Pancreas (tissue), 10 donors: Measurements from ENCODE around the gene ABL2. TPM values are rescaled to one million over a fixed set of nuclear protein-coding genes. Genes with fewer than 3 reads are reported as not detected.
A peak's percentile ranks its signal among the peaks of the same experiment; 100 is the strongest.

Experiments used
- ATAC-seq, 4 donors: fragments of 200-7000 bp; cut with Tn5 transposase; one replicate each; pipeline versions ENCODE4 v1.8.0 to v1.9.1; 2020; ENCODE audit warnings: mild to moderate bottlenecking in 4 of 4, moderate library complexity in 4 of 4
- DNase-seq, 6 donors: peaks; one replicate each; pipeline ENCODE4 v3.0.0-alpha.2; 2020
- FAIRE-seq: peaks from 2 replicates; lab custom pipeline; 2012; peaks lifted over from hg19 to GRCh38; lab: Jason Lieb, UNC
- H3K27ac ChIP-seq, 4 donors: fragments of 200-600 bp; sonication (generic); 1 replicate in 3 of 4; 2 replicates in 1 of 4; pipeline versions ENCODE4 v1.5.0 to v1.8.0; 2020
- H3K27me3 ChIP-seq, 4 donors: fragments of 200-600 bp; one replicate each; pipeline ENCODE4 v1.8.0; 2021
- H3K36me3 ChIP-seq, 3 donors: fragments of 200-600 bp; sonication (generic) in 1 of 3; one replicate each; pipeline versions ENCODE4 v1.5.0 to v1.8.0; 2020 to 2021
- H3K4me1 ChIP-seq, 3 donors: fragments of 200-600 bp; one replicate each; pipeline ENCODE4 v1.8.0; 2021
- H3K4me3 ChIP-seq, 4 donors: fragments of 200-600 bp; sonication (generic) in 2 of 4; one replicate each; pipeline versions ENCODE4 v1.5.0 to v1.8.0; 2020 to 2021
- H3K9me3 ChIP-seq, 4 donors: fragments of 200-600 bp; one replicate each; pipeline ENCODE4 v1.8.0; 2021
- CTCF ChIP-seq, 4 donors: fragments of 200-600 bp; sonication (generic) in 3 of 4; IDR thresholded peaks; one replicate each; pipeline versions ENCODE4 v1.5.0 to v1.8.0; 2021; ENCODE audit warnings: antibody characterized with exemption in 4 of 4
- WGBS, 2 donors: extraction: QIAGEN DNeasy Blood & Tissue Kit; methylation state at CpG; one replicate each; pipeline ENCODE4 v1.1.7; 2013; 5-methylcytosine and 5-hydroxymethylcytosine counted together
- intact Hi-C, 3 donors: fragments of 100-400 bp; cut with DNase I; formaldehyde crosslinking; loops; one replicate each; pipeline versions ENCODE4 v1.11.1 to v1.14.2; 2022
- polyA plus RNA-seq, 2 donors: library from polyadenylated mRNA; stranded (reverse); fragments of 200-250 nt; gene quantifications; one replicate each; pipeline ENCODE4 v1.2.3, GENCODE V29; 2013
- total RNA-seq, 6 donors: library from RNA; stranded (reverse); fragmentation: NEBNext Ultra II Directional in 4 of 6; extraction: Animal tissue kit (Norgen Biotek cat#: 25700) in 4 of 6; gene quantifications; one replicate each; pipeline versions ENCODE4 v1.2.1 to v1.2.4, GENCODE V29; 2021 to 2023
- donor health status: healthy with polysubstance abuse.
- donor health status: DM: no; HTN: no; CAD: no; lungs with moderate emphysema.
- donor health status: DM: no; HTN: no; CAD: no.
- donor health status: control.
- donor health status: control.
- donor health status: Bipolar disorder and iron deficiency.
- donor health status: DM: yes; HTN: yes; CAD: no.
- donor health status: DM: no; HTN: no; CAD: no.
- donor health status: DM: no; HTN: no; CAD: no.
- donor health status: DM: yes; HTN: yes; CAD: no.

The ABL2 gene
- total and polyA plus RNA-seq, 8 donors = 3.4 to 13.8 (median 8.9) TPM

DNA sequence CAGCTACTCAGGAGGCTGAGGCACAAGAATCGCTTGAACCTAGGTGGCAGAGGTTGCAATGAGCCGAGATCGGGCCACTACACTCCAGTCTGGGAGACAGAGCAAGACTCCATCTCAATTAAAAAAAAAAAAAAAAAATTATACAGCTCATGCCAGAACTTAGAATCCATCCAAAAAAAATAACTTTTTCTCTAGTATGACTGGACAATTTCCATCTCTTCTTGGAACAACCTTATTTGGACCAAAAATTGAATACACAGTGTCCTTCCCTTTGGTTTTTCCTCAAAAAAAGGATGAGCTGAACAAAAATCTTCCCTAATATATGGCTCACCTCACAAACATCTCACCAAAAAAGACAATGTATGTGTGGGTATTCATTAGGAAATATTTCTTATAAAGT lies 73.9 kb downstream of the ABL2 start:
- no peaks in the 10 kb centered on the region for H3K9me3 ChIP-seq
- no peak overlapping the region for H3K4me3 ChIP-seq
- 91 to 95% methylated on average over 3 of the region's 3 CpGs for WGBS, 2 donors
- H3K27ac ChIP-seq = no peak overlapping the region
- DNase-seq = no peak
- ATAC-seq = no peak
- no peaks in the 10 kb centered on the region for H3K27me3 ChIP-seq
- H3K4me1 ChIP-seq = peaks cover 18 to 29% (median 21%) of the 10 kb centered on the region in 3 donors
- intact Hi-C loops = no loop called here
- no peak for FAIRE-seq
- H3K36me3 ChIP-seq = no peaks in the 10 kb centered on the region
- no peak for TF ChIP-seq CTCF (IDR thresholded peaks at IDR 0.05)

GRCh38 chr1:179154437-179154836 lies 75.0 kb downstream of the ABL2 start:
- WGBS, 2 donors = 80 to 88% methylated on average over 4 of the region's 4 CpGs
- H3K27me3 ChIP-seq = no peaks in the 10 kb centered on the region
- no peak overlapping the region for H3K27ac ChIP-seq
- no peaks in the 10 kb centered on the region for H3K9me3 ChIP-seq
- intact Hi-C loops = no loop called here
- H3K4me3 ChIP-seq = no peak overlapping the region
- ATAC-seq = no peak
- no peak for FAIRE-seq
- DNase-seq = no peak
- no peaks in the 10 kb centered on the region for H3K36me3 ChIP-seq
- peaks cover 18 to 29% (median 21%) of the 10 kb centered on the region in 3 donors for H3K4me1 ChIP-seq
- TF ChIP-seq CTCF (IDR thresholded peaks at IDR 0.05) = no peak

- intact Hi-C loops = no loop called here
- Histone ChIP-seq H3K36me3 (no peaks in the 10 kb centered on the region), H3K27ac (peak overlapping the region in 2 of 4 donors; percentile 6 to 24), H3K4me1 (peaks cover 18 to 29% (median 21%) of the 10 kb centered on the region in 3 donors), H3K4me3 (no peak overlapping the region), H3K27me3 (no peaks in the 10 kb centered on the region), H3K9me3 (no peaks in the 10 kb centered on the region)
- ATAC-seq (no peak), FAIRE-seq (no peak), DNase-seq (no peak)
- TF ChIP-seq CTCF (IDR thresholded peaks at IDR 0.05) = no peak
- 65 to 70% methylated on average over 6 of the region's 6 CpGs for WGBS, 2 donors
Measured at GRCh38 chr1:179153217-179153616, 76.3 kb downstream of the ABL2 start.

GRCh38 chr1:179151908-179152682 lies 77.4 kb downstream of the ABL2 start:
- no peak for DNase-seq
- no peak for FAIRE-seq
- H3K4me1 ChIP-seq = peaks cover 18 to 29% (median 21%) of the 10 kb centered on the region in 3 donors
- intact Hi-C loops = no loop called here
- peak; percentile 83 to 98 (median 92) for ATAC-seq
- H3K27me3 ChIP-seq = no peaks in the 10 kb centered on the region
- peak overlapping the region in 3 of 4 donors; percentile 23 to 61 (median 34) for H3K27ac ChIP-seq
- H3K36me3 ChIP-seq = no peaks in the 10 kb centered on the region
- H3K9me3 ChIP-seq = no peaks in the 10 kb centered on the region
- no peak overlapping the region for H3K4me3 ChIP-seq
- 13% methylated on average over 2 of the region's 2 CpGs for WGBS, 2 donors
- TF ChIP-seq CTCF (IDR thresholded peaks at IDR 0.05) = no peak

- Histone ChIP-seq H3K4me3 (no peak overlapping the region), H3K27ac (no peak overlapping the region), H3K9me3 (no peaks in the 10 kb centered on the region), H3K4me1 (peaks cover 8 to 13% (median 9%) of the 10 kb centered on the region in 3 donors), H3K36me3 (no peaks in the 10 kb centered on the region), H3K27me3 (no peaks in the 10 kb centered on the region)
- FAIRE-seq = no peak
- ATAC-seq = no peak
- DNase-seq = no peak
- 94 to 100% methylated on average over 1 of the region's 1 CpG for WGBS, 2 donors
- TF ChIP-seq CTCF (IDR thresholded peaks at IDR 0.05) = no peak
- intact Hi-C loops = no loop called here
Measured at GRCh38 chr1:179146911-179147310, 82.6 kb downstream of the ABL2 start.
